Transverse colon (tissue), 3 donors: Measurements from ENCODE around the gene WDR5.

Experiments
- EP300 ChIP-seq: sonication (generic); formaldehyde crosslinking; IDR thresholded peaks from one replicate; pipeline ENCODE4 v1.6.1; 2017; ENCODE audit warnings: antibody characterized with exemption, low read depth
- TF ChIP-seq, protein P1 (sequence below), 5 experiments: fragments of 200-600 bp in 3 of 5; fragments of 450-650 bp in 2 of 5; sonication (generic) in 3 of 5; IDR thresholded peaks; 1 replicate in 2 of 5; 2 replicates in 3 of 5; pipeline ENCODE4 v1.5.1; 2016 to 2017; ENCODE audit warnings: antibody characterized with exemption in 5 of 5, inconsistent platforms in 3 of 5, mild to moderate bottlenecking in 2 of 5, moderate library complexity in 1 of 5

DNA sequence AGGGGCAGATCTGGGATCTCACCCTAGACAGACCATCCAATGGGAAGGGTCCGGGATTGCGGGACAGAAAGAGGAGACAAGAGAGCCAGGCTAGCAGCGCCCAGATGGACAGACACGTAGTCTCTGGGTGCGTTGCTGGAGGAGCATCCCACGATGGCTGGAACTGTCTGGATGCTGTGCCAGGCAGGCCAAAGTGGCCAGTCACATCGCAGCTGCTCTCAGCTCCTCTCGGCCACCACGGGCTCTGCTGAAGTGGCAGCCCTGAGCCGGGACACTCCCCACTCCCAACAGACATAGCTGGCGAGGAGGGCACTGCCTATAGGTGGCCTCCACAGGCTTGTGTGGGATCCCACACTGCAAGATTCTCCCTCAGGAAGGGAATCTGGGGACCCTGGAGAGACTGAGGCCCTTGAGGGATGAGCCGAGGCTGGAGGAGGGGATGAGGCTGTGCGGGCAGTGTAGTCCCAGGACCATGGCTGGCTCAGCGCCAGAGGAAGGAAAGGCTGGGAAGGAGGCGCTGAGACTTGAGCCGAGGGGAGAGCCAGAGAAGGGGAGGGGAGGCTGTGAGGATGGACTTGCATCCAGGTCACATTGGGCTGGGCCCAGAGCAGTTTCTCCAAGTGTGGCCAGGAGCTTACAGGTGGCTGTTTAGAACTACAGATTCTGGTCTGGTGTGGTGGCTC lies 10.3 kb upstream of the WDR5 start:
- TF ChIP-seq, protein P1, sequence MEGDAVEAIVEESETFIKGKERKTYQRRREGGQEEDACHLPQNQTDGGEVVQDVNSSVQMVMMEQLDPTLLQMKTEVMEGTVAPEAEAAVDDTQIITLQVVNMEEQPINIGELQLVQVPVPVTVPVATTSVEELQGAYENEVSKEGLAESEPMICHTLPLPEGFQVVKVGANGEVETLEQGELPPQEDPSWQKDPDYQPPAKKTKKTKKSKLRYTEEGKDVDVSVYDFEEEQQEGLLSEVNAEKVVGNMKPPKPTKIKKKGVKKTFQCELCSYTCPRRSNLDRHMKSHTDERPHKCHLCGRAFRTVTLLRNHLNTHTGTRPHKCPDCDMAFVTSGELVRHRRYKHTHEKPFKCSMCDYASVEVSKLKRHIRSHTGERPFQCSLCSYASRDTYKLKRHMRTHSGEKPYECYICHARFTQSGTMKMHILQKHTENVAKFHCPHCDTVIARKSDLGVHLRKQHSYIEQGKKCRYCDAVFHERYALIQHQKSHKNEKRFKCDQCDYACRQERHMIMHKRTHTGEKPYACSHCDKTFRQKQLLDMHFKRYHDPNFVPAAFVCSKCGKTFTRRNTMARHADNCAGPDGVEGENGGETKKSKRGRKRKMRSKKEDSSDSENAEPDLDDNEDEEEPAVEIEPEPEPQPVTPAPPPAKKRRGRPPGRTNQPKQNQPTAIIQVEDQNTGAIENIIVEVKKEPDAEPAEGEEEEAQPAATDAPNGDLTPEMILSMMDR (IDR thresholded peaks at IDR 0.05) = no peak
- TF ChIP-seq EP300 = no peak
